Peyer's patch (tissue), 4 donors: ENCODE measurements around the gene TDRD9. TPM values are rescaled to one million over a fixed set of nuclear protein-coding genes. Genes with fewer than 3 reads are reported as not detected.

Experiments used
- DNase-seq, 3 donors: peaks; one replicate each; pipeline ENCODE4 v3.0.0-alpha.2; 2017 to 2019
- H3K27ac ChIP-seq, 4 donors: fragments of 200-600 bp; sonication (generic); one replicate each; pipeline ENCODE4 v1.5.1; 2016 to 2019
- H3K27me3 ChIP-seq, 2 donors: fragments of 200-600 bp; sonication (generic); one replicate each; pipeline ENCODE4 v1.5.1; 2019
- H3K36me3 ChIP-seq, 3 donors: fragments of 200-600 bp; sonication (generic); one replicate each; pipeline ENCODE4 v1.5.1; 2016 to 2019
- H3K4me1 ChIP-seq, 4 donors: fragments of 200-600 bp; sonication (generic); one replicate each; pipeline ENCODE4 v1.5.1; 2016 to 2019
- H3K4me3 ChIP-seq, 4 donors: fragments of 200-600 bp; sonication (generic); 1 replicate in 3 of 4; 2 replicates in 1 of 4; pipeline ENCODE4 v1.5.1; 2016 to 2019; ENCODE audit warnings: mild to moderate bottlenecking in 1 of 4
- H3K9me3 ChIP-seq, 4 donors: fragments of 200-600 bp; sonication (generic); one replicate each; pipeline ENCODE4 v1.5.1; 2016 to 2019; ENCODE audit warnings: mild to moderate bottlenecking in 1 of 4
- POLR2A ChIP-seq, 2 donors: fragments of 450-650 bp; IDR thresholded peaks; one replicate each; pipeline ENCODE4 v1.5.1; 2017; ENCODE audit warnings: antibody characterized with exemption in 2 of 2, mild to moderate bottlenecking in 2 of 2, moderate library complexity in 2 of 2
- total RNA-seq, 4 donors: library from RNA; depleted of rRNA; stranded (reverse); fragments of >200 nt; gene quantifications; one replicate each; pipeline ENCODE4 v1.1.0, GENCODE V29; 2016
- TF ChIP-seq, protein P1 (sequence below), 6 experiments: fragments of 450-650 bp in 4 of 6; fragments of 200-600 bp in 2 of 6; sonication (generic) in 1 of 6; IDR thresholded peaks; one replicate each; pipeline ENCODE4 v1.5.1; 2017 to 2019; ENCODE audit warnings: antibody characterized with exemption in 6 of 6, mild to moderate bottlenecking in 3 of 6, moderate library complexity in 1 of 6

Gene TDRD9
- total RNA-seq, 4 donors from 2014 or later, result 0.40 TPM; not detected in 3

DNA sequence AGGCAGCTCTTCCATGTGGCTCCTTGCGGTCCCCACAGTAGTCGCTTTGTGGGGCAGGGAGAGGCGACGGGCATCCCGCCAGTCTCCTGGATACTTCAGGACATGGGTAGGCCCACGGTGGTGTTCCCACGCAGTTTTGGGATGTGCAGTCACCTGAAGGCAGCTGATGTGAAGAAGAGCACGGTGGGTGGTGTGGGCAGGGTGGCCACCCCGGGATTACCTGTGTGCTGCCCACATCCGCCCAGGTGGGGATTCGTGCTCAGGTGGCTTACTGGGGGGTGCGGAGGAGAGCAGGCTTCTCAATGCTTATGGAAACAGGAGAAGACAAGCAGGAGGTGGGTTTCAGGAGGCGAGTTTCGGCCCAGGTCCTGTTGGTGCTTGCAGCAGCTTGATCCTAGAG, 28.4 kb upstream of the TDRD9 start:
- Histone ChIP-seq H3K4me3 (no peak overlapping the region), H3K27ac (no peak overlapping the region), H3K36me3 (no peaks in the 10 kb centered on the region), H3K9me3 (no peaks in the 10 kb centered on the region), H3K27me3 (no peaks in the 10 kb centered on the region), H3K4me1 (peaks cover 0 to 36% (median 7%) of the 10 kb centered on the region in 4 donors)
- TF ChIP-seq POLR2A (IDR thresholded peaks at IDR 0.05), result no peak
- TF ChIP-seq, protein P1, sequence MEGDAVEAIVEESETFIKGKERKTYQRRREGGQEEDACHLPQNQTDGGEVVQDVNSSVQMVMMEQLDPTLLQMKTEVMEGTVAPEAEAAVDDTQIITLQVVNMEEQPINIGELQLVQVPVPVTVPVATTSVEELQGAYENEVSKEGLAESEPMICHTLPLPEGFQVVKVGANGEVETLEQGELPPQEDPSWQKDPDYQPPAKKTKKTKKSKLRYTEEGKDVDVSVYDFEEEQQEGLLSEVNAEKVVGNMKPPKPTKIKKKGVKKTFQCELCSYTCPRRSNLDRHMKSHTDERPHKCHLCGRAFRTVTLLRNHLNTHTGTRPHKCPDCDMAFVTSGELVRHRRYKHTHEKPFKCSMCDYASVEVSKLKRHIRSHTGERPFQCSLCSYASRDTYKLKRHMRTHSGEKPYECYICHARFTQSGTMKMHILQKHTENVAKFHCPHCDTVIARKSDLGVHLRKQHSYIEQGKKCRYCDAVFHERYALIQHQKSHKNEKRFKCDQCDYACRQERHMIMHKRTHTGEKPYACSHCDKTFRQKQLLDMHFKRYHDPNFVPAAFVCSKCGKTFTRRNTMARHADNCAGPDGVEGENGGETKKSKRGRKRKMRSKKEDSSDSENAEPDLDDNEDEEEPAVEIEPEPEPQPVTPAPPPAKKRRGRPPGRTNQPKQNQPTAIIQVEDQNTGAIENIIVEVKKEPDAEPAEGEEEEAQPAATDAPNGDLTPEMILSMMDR (IDR thresholded peaks at IDR 0.05), result no peak
- no peak for DNase-seq

DNA sequence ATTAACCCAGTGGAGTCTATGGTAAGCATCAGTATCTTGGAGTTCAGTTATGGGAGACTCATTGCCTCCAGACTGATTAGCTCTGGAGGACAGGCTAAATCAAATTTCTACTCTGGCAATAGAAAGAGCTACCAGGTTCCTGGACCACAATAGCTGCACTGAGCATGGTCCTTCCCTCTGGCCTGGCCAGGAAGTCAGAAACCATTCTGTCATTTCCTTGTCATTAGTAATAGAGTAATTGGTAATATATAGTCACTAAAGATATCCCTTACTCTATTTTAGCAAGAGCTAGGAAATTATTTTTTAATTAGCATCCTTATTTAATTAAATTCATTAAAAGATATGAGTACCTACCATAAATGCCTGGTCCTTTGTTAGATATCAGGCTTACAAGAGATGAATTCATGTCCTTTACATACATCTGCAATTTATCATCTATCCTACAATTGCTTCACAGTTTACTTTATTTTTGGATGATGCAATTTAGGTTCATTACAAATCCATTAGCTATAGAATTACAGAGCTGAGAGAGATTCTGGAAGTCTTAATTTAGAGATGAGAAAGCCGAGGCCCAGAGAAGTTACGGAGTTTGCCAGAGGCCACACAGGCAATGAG, 23.7 kb upstream of the TDRD9 start:
- Histone ChIP-seq H3K9me3 (no peaks in the 10 kb centered on the region), H3K36me3 (peaks cover 0 to 6% (median 0%) of the 10 kb centered on the region in 3 donors), H3K27ac (no peak overlapping the region), H3K4me1 (no peaks in the 10 kb centered on the region), H3K27me3 (no peaks in the 10 kb centered on the region), H3K4me3 (no peak overlapping the region)
- TF ChIP-seq, protein P1 (IDR thresholded peaks at IDR 0.05), result no peak
- no peak for TF ChIP-seq POLR2A (IDR thresholded peaks at IDR 0.05)
- no peak for DNase-seq

DNA sequence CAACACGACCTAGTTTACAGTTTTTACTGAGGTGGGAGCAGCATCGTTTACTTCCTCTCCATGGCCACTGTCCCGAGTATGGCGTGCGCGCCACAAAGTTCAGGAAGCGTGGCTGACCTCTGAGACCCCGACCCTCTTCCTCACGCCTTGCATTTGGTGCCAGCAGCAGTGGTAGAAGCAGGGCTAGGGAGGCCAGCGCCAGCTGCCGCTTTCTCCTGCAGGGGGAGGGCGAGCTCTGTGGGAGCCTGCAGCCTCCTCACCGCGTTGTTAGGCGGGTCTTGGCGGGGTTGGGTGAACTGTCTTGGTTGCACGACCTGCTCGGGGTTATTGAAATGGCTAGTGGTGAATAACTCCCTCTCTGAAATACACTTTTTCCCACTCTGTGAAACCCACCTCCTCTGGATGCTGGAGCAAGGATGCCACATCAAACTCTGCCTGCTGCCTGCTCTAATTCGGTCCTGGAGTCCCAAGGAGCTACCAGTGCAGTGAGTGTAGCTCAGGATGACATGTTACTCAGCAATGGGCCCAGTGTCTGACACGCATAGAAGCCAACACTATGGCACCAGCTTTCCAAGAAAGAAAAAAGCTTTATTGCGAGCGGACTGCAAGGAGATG, 22.3 kb upstream of the TDRD9 start:
- TF ChIP-seq, protein P1 (IDR thresholded peaks at IDR 0.05), result no peak
- no peak for TF ChIP-seq POLR2A (IDR thresholded peaks at IDR 0.05)
- H3K4me3 ChIP-seq, result no peak overlapping the region
- H3K36me3 ChIP-seq, result peaks cover 0 to 6% (median 0%) of the 10 kb centered on the region in 3 donors
- peaks cover 0 to 12% (median 1%) of the 10 kb centered on the region in 4 donors for H3K4me1 ChIP-seq
- no peak overlapping the region for H3K27ac ChIP-seq
- no peak for DNase-seq
- H3K27me3 ChIP-seq, result no peaks in the 10 kb centered on the region
- no peaks in the 10 kb centered on the region for H3K9me3 ChIP-seq

DNA sequence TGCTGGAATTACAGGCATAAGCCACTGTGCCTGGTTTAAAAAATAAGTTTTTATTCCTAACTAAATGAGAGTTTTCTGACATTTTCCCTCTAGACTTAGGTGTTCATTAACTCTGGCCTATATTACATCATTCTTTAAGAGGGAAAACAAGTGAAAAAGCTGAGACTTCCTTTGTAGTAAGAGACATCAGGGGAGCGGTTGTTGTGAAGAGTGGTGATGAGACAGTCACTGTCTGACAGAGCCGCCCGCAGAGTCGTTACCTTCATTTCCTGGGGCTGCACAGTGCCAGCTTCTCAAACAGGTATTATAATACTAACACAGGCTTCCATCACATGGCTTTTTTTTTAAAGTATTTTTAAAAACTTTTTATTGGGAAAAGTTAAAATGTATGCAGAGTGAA, 19.7 kb upstream of the TDRD9 start:
- no peak overlapping the region for H3K4me3 ChIP-seq
- no peak overlapping the region for H3K27ac ChIP-seq
- peaks cover 0 to 12% (median 1%) of the 10 kb centered on the region in 4 donors for H3K4me1 ChIP-seq
- H3K36me3 ChIP-seq, result peaks cover 0 to 31% (median 0%) of the 10 kb centered on the region in 3 donors
- DNase-seq, result no peak
- no peaks in the 10 kb centered on the region for H3K9me3 ChIP-seq
- TF ChIP-seq POLR2A (IDR thresholded peaks at IDR 0.05), result no peak
- TF ChIP-seq, protein P1 (IDR thresholded peaks at IDR 0.05), result no peak
- no peaks in the 10 kb centered on the region for H3K27me3 ChIP-seq

DNA sequence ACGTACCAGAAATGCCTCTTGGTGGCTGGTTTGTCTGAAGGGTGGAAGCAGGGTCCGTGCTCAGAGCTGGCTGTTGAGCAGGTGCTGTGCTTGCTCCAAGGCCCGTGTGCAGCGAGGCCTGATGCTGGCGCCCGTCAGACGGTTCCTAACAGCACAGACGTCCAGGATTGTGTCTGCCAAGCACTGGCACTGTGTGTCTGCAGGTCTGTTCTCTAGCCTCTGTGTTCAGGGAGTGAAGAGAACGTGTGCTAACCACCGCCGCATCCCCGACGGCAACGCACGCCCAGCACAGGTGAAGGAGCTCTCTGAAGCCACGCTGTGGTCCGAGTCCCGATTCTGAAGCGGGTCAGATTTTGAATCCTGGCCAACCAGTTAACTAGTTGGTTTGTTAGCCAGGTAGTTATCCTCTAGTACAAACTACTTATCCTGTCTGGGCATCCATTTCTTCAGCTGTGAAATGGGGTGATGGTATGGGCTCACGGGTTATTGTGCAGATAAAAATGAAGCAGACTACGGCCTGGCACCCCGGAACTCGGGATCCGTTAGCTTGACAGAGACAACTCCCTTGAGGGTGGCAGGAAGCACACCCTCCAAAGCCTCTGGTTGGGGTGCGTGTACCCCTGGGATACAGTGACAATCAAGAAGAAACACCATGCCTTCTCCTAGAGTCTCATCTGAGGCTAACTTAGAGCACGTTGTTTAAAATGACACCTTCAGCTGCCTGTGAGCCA, 18.6 kb upstream of the TDRD9 start:
- peak overlapping the region in 1 of 4 donors; percentile 23 for H3K4me3 ChIP-seq
- H3K27ac ChIP-seq, result no peak overlapping the region

More for the DNA sequence above, 18.6 kb upstream of the TDRD9 start:
- Histone ChIP-seq H3K27me3 (no peaks in the 10 kb centered on the region), H3K9me3 (no peaks in the 10 kb centered on the region), H3K4me1 (peaks cover 0 to 12% (median 1%) of the 10 kb centered on the region in 4 donors), H3K36me3 (peaks cover 0 to 43% (median 0%) of the 10 kb centered on the region in 3 donors)
- DNase-seq, result no peak
- TF ChIP-seq POLR2A (IDR thresholded peaks at IDR 0.05), result no peak
- TF ChIP-seq, protein P1 (IDR thresholded peaks at IDR 0.05), result no peak
